Activated CD8-positive, alpha-beta memory T cell treated with anti-CD3 and anti-CD28 coated beads for 48 hours (primary cell): ENCODE measurements around the gene IGFL1.
"Not testable (repeated sequence)": the region's sequence is repeated elsewhere in the genome, so short reads cannot be mapped to it uniquely, and the experiment has no call there.

Experiments
- DNase-seq, 3 experiments: peaks; one replicate each; pipeline ENCODE4 v3.0.0-alpha.2; 2020; ENCODE audit warnings: low read depth in 2 of 3, low spot score in 2 of 3

The IGFL1 gene

DNA sequence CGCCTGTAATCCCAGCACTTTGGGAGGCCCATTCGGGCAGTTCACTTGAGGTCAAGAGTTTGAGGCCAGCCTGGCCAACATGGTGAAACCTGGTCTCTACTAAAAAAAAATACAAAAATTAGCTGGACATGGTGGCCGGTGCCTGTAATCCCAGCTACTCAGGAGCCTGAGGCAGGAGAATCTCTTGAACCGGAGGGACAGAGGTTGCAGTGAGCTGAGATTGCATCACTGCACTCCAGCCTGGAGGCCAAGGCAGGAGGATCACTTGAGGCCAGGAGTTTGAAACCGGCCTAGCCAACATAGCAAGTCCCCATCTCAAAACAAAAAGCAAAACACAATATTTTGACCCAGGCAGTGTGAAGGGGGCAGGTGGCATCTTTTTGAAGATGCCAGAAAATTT is 35.3 kb downstream of the IGFL1 start:
- not testable (repeated sequence) for DNase-seq

DNA sequence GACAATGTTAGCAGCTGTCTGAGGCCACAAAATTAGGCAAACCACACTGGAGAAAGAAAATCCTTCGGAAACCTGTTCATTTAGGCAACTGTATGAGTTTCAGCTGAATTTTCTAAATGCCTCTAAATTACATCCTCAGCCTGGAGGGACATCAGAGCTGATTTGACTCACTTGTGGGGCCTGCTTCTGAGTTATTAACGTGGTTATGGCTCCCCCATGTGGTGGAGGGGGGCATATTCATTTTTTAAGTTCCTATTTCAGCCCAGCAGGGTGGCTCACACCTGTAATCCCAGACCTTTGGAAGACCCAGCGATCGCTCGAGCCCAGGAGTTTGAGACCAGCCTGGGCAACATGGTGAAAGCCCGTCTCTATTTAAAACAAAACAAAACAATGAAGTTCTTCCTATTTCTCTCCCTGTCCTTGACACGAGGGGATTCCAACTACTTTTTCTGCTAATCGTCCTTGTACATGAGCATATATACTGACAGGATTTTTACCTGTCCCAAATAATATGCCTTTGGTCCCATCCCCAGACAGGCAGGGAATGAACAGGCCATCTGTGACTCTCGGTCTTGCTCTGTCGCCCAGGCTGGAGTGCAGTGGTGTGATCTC is 35.8 kb downstream of the IGFL1 start:
- peak in 2 of 3 experiments; percentile 33 to 48 for DNase-seq

DNA sequence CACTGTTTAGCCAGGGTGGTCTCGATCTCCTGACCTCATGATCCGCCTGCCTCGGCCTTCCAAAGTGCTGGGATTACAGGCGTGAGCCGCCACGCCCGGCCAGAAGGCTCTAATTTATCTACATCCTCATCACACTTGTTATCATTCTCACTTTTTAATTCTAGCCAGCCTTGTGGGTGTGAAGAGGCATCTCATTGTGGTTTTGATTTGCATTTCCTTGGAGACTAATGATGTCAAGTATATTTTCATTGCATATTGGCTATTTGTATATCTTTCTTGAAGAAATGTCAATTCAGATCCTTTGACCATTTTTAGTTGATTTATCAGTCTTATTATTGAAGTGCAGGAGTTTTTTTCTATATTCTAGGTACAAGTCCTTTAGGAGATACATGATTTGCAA is 39.6 kb downstream of the IGFL1 start:
- no peak for DNase-seq

DNA sequence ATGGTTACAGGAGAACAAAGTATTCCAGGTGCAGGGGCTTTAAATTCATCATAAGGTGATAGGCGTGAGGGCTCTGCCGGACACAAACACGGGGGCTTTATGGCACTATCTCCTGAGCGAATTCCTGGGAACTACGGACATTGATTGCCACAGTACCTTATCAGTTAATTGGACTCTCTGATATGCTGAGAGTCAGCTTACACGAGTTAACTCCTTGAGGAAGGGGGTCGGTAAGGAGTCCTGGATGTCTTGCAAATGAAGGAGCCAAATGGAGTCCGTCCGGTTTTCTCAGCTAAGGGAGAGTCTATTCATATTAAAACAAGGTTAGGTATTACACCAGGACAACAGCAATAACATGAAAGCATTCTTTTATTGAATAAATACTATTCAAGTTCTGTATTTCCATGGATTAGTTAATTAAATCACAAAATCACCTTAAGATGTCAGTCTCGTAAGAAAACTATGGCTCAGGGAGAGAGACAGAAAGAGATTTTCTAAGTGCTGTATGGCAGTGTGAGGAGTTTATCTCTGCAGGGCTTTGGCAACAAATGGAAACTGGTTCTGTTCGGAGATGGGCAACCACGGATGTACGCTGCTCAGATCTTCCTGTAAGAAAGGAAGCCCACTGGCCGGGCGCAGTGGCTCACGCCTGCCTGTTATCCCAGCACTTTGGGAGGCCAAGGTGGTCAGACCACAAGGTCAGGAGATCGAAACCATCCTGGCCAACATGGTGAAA is 41.1 kb downstream of the IGFL1 start:
- no peak for DNase-seq

DNA sequence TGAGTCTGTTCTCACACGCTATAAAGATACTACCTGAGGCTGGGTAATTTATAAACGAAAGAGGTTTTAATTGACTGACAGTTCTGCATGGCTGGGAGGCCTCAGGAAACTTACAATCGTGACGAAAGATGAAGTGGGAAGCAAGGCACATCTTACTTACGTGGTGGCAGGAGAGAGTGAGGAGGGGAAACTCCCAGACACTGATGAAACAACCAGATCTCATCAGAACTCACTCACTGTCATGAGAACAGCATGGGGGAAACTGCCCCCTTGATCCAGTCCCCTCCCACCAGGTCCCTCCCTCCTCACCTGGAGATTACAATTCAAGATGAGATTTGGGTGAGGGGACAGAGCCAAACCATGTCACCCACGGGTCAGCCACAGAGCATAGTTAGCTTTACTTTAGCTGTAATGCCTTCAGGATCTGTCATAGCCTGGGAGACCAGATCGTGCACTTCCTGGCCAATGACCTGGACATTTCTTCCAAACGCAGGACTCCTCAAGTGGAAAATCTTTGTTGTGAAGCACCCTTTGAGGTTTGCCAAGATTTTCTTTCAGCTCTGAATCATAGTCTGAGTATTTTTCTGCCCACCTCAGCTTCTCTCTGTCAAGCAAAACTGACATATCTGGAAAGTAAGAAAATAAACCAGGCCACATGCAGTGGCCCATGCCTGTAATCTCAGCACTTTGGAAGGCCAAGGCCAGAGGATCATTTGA is 42.1 kb downstream of the IGFL1 start:
- no peak for DNase-seq

DNA sequence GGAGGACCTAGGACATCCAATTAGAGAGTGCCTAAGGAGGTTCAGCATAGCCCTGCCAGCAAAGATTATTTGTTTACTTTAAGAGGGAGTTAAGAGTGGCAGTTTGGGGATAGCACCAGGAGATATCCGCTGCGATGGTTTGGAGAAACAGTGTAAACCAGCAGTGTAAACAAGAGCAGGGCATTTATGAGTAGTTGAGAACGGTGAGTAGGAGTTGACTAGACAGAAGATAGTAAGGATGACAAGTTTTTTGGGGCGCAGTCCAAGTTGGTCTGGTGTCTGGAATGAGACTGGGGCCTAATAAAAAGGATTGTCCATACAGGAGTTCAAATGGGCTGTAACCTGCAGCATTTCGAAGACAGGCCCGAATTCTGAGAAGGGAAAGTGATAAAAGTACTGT is 44.4 kb downstream of the IGFL1 start:
- DNase-seq, result not testable (repeated sequence)

DNA sequence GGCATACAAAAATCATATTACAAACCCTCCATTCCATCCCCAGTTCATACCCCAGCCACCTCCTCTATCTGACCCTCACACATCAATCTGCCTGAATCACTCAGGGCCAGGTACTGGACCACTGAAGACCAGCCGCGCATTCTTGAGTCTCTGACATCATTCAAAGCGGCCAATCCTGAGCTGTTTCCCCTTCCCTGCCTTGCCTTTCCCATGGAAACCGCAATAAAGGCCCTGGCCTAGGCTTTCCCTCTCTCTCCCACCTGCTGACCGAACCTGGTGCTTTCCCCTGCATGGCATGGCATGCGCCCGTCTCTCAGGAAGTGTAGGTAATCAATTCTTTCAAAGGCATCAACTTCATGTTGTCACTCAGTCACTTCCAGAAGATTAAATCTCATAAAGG is 49.6 kb downstream of the IGFL1 start:
- DNase-seq, result no peak
